HCT116 (cell line): ENCODE results near the gene RBM19. TPM values are rescaled to one million over a fixed set of nuclear protein-coding genes. Genes with fewer than 3 reads are reported as not detected.

ENCODE experiments used
- ATAC-seq: fragments of 200-7000 bp; cut with Tn5 transposase; 2 replicates; pipeline ENCODE4 v1.9.1; 2020; ENCODE audit warnings: mild to moderate bottlenecking, moderate library complexity
- BruUV-seq: library from RNA; stranded (reverse); fragments of 400-500 nt; replicated peaks from 2 replicates; lab custom pipeline; 2021; lab: Mats Ljungman, UMichigan
- CTCF ChIA-PET: fragments of 300-600 bp; sonication (Branson Sonifier 250); formaldehyde crosslinking; loops from one replicate; lab custom pipeline; 2021; ENCODE audit warnings: antibody characterized with exemption; lab: Charles Lee
- POLR2A ChIA-PET: fragments of 300-600, 350-600 bp; sonication (Branson Sonifier 250); formaldehyde crosslinking; loops from one replicate; lab custom pipeline; 2021; ENCODE audit warnings: antibody characterized with exemption; lab: Charles Lee
- RAD21 ChIA-PET, 2 experiments: fragments of 300-600 bp; sonication (Branson Sonifier 250); formaldehyde crosslinking; loops; one replicate each; lab custom pipeline; 2023; ENCODE audit warnings: low total read pairs in 2 of 2; ENCODE audit not compliant: uncharacterized antibody in 2 of 2, unreplicated experiment in 2 of 2, low non-redundant PET in 1 of 2; lab: Charles Lee
- DNase-seq: peaks from one replicate; pipeline ENCODE4 v3.0.0-alpha.2; 2010; ENCODE audit warnings: low read depth, low spot score
- H2AFZ ChIP-seq: fragments of 200-600 bp; shearing (Covaris generic), sonication (generic); 2 replicates; pipeline ENCODE4 v1.6.1; 2017; ENCODE audit warnings: low read depth, mixed run types, mixed read lengths, antibody characterized with exemption, low read length; ENCODE audit not compliant: poor library complexity, severe bottlenecking
- H3K27ac ChIP-seq: 2 replicates; pipeline ENCODE4 v1.5.1; 2012; ENCODE audit warnings: low read depth, low read length
- H3K27me3 ChIP-seq: fragments of 200-600 bp; sonication (generic); 2 replicates; pipeline ENCODE4 v1.6.1; 2016; ENCODE audit warnings: mixed run types, low read length, mixed read lengths; ENCODE audit not compliant: insufficient read depth
- H3K36me3 ChIP-seq, 2 experiments: fragments of 200-500 bp in 1 of 2; fragments of 200-600 bp in 1 of 2; sonication (Bioruptor generic) in 1 of 2; sonication (generic) in 1 of 2; 2 replicates each; pipeline versions ENCODE4 v1.5.1 to v1.6.1; 2014 to 2016; ENCODE audit warnings: low read length in 2 of 2, inconsistent platforms in 1 of 2, mixed read lengths in 1 of 2, mixed run types in 1 of 2; ENCODE audit not compliant: insufficient read depth in 2 of 2, control insufficient read depth in 1 of 2
- H3K4me1 ChIP-seq, 2 experiments: fragments of 200-600 bp in 1 of 2; sonication (generic) in 1 of 2; 2 replicates each; pipeline versions ENCODE4 v1.5.1 to v1.6.1; 2012 to 2017; ENCODE audit warnings: low read length in 2 of 2, inconsistent platforms in 1 of 2, mild to moderate bottlenecking in 1 of 2, mixed read lengths in 1 of 2, mixed run types in 1 of 2, moderate library complexity in 1 of 2; ENCODE audit not compliant: insufficient read depth in 2 of 2, control insufficient read depth in 1 of 2
- H3K4me2 ChIP-seq: fragments of 200-600 bp; sonication (generic); 2 replicates; pipeline ENCODE4 v1.6.1; 2017; ENCODE audit warnings: mixed run types, low read length, mixed read lengths
- H3K4me3 ChIP-seq, 2 experiments: fragments of 200-600 bp in 1 of 2; sonication (generic) in 1 of 2; replicated peaks in 1 of 2; 2 replicates each; pipeline ENCODE4 v1.5.1; 2011 to 2016; ENCODE audit warnings: low read length in 2 of 2, control low read depth in 1 of 2, low read depth in 1 of 2, mild to moderate bottlenecking in 1 of 2, mixed read lengths in 1 of 2, mixed run types in 1 of 2
- H3K79me2 ChIP-seq: fragments of 200-600 bp; sonication (generic); 2 replicates; pipeline ENCODE4 v1.6.1; 2017; ENCODE audit warnings: mild to moderate bottlenecking, mixed run types, low read length, moderate library complexity, mixed read lengths; ENCODE audit not compliant: insufficient read depth
- H3K9ac ChIP-seq: fragments of 200-600 bp; sonication (generic); 2 replicates; pipeline ENCODE4 v1.6.1; 2016; ENCODE audit warnings: low read length, mixed read lengths
- H3K9me2 ChIP-seq: fragments of 200-600 bp; sonication (generic), shearing (Covaris generic); 2 replicates; pipeline ENCODE4 v1.6.1; 2017; ENCODE audit warnings: mixed run types, mild to moderate bottlenecking, moderate library complexity; ENCODE audit not compliant: insufficient read depth
- H3K9me3 ChIP-seq, 2 experiments: fragments of 200-500 bp in 1 of 2; fragments of 200-600 bp in 1 of 2; sonication (Bioruptor generic) in 1 of 2; sonication (generic) in 1 of 2; 2 replicates each; pipeline ENCODE4 v1.6.1; 2014 to 2017; ENCODE audit warnings: low read length in 2 of 2, mixed read lengths in 2 of 2, inconsistent platforms in 1 of 2, low read depth in 1 of 2, mild to moderate bottlenecking in 1 of 2, mixed run types in 1 of 2, moderate library complexity in 1 of 2; ENCODE audit not compliant: control insufficient read depth in 1 of 2, insufficient read depth in 1 of 2
- H4K20me1 ChIP-seq: fragments of 200-600 bp; sonication (generic), shearing (Covaris generic); 2 replicates; pipeline ENCODE4 v1.6.1; 2017; ENCODE audit warnings: mixed run types, mild to moderate bottlenecking, moderate library complexity; ENCODE audit not compliant: insufficient read depth
- ATF3 ChIP-seq: IDR thresholded peaks from 2 replicates; pipeline ENCODE4 v1.6.1; 2012
- CBX3 ChIP-seq: IDR thresholded peaks from 2 replicates; pipeline ENCODE4 v1.6.1; 2012; ENCODE audit warnings: low read depth
- EGR1 ChIP-seq: IDR thresholded peaks from 2 replicates; pipeline ENCODE4 v1.6.1; 2012; ENCODE audit warnings: low read depth
- ELF1 ChIP-seq: IDR thresholded peaks from 2 replicates; pipeline ENCODE4 v1.6.1; 2012; ENCODE audit warnings: low read depth, borderline replicate concordance
- MAX ChIP-seq: IDR thresholded peaks from 2 replicates; pipeline ENCODE4 v1.6.1; 2012
- POLR2AphosphoS5 ChIP-seq: IDR thresholded peaks from 2 replicates; pipeline ENCODE4 v1.6.1; 2011; ENCODE audit warnings: mild to moderate bottlenecking, low read depth, low read length, moderate library complexity
- REST ChIP-seq: IDR thresholded peaks from 2 replicates; pipeline ENCODE4 v1.6.1; 2012; ENCODE audit warnings: low read depth
- SIN3A ChIP-seq: IDR thresholded peaks from 2 replicates; pipeline ENCODE4 v1.6.1; 2012; ENCODE audit warnings: low read depth
- ZNF274 ChIP-seq: fragments of 200-500 bp; sonication (Bioruptor generic); IDR thresholded peaks from 2 replicates; pipeline ENCODE4 v1.6.1; 2014; ENCODE audit warnings: mild to moderate bottlenecking, low read depth, low read length, inconsistent platforms
- intact Hi-C: fragments of 100-400 bp; cut with micrococcal nuclease; formaldehyde crosslinking; loops from 2 replicates; pipeline ENCODE4 v1.10.0; 2022
- total RNA-seq: library from RNA; stranded (reverse); gene quantifications from one replicate; pipeline ENCODE4 v1.2.1, GENCODE V29; 2021; ENCODE audit not compliant: unreplicated experiment

The RBM19 gene
- total RNA-seq, 1 experiment from 2014 or later = 30.7 TPM

- no peaks in the 10 kb centered on the region for H4K20me1 ChIP-seq
- ChIA-PET CTCF (no interaction called here), POLR2A (no interaction called here)
- ATAC-seq (no peak), DNase-seq (no peak)
- H3K9me3 ChIP-seq = no peaks in the 10 kb centered on the region
- no TSS peak for BruUV-seq
- H3K79me2 ChIP-seq = no peaks in the 10 kb centered on the region
- TF ChIP-seq SIN3A = no peak
- TF ChIP-seq ATF3 = no peak
- TF ChIP-seq MAX = no peak
- TF ChIP-seq REST = no peak
- no peak for TF ChIP-seq ZNF274
- no peak for TF ChIP-seq ELF1
- no peak for TF ChIP-seq CBX3
- TF ChIP-seq POLR2AphosphoS5 = no peak
- TF ChIP-seq EGR1 = no peak
- TF ChIP-seq, all 23 proteins: peak for 0
- H3K9me2 ChIP-seq = no peaks in the 10 kb centered on the region
- no peak overlapping the region for H3K9ac ChIP-seq
- no peaks in the 10 kb centered on the region for H3K4me1 ChIP-seq
- H3K27ac ChIP-seq = no peak overlapping the region
- no peaks in the 10 kb centered on the region for H3K27me3 ChIP-seq
- peaks cover 0 to 12% of the 10 kb centered on the region in 2 experiments; a peak in 1 of 4 replicates for H3K36me3 ChIP-seq
- intact Hi-C loops = no loop called here
- no peak overlapping the region for H3K4me2 ChIP-seq
- H3K4me3 ChIP-seq = no peak overlapping the region
- no peak overlapping the region for H2AFZ ChIP-seq
- RAD21 ChIA-PET = no interaction called here
Observed at GRCh38 chr12:113917393-113917792, 48.7 kb downstream of the RBM19 start.
